T-helper 2 cell treated with Interferon-gamma antibody and Interleukin-4, amounts not matched to agents 5 μg/mL and 100 μg/mL, for 36 hours (primary cell): Measurements from ENCODE around the gene LRRC46.

Experiments
- DNase-seq: peaks from one replicate; pipeline ENCODE4 v3.0.0; 2021; ENCODE audit warnings: low spot score
- H3K27ac Mint-ChIP-seq: one replicate; pipeline ENCODE4 v1.8.0; 2021; ENCODE audit warnings: mild to moderate bottlenecking, mixed read lengths
- H3K27me3 Mint-ChIP-seq: one replicate; pipeline ENCODE4 v1.8.0; 2021; ENCODE audit warnings: low read depth, mixed read lengths
- H3K36me3 Mint-ChIP-seq: one replicate; pipeline ENCODE4 v1.8.0; 2021; ENCODE audit warnings: low read depth, mixed read lengths
- H3K4me1 Mint-ChIP-seq: one replicate; pipeline ENCODE4 v1.8.0; 2021; ENCODE audit warnings: low read depth, mixed read lengths
- H3K4me3 Mint-ChIP-seq: one replicate; pipeline ENCODE4 v1.8.0; 2022; ENCODE audit warnings: mild to moderate bottlenecking, moderate library complexity, mixed read lengths
- H3K9me3 Mint-ChIP-seq: one replicate; pipeline ENCODE4 v1.8.0; 2021; ENCODE audit warnings: mixed read lengths

The LRRC46 gene

DNA sequence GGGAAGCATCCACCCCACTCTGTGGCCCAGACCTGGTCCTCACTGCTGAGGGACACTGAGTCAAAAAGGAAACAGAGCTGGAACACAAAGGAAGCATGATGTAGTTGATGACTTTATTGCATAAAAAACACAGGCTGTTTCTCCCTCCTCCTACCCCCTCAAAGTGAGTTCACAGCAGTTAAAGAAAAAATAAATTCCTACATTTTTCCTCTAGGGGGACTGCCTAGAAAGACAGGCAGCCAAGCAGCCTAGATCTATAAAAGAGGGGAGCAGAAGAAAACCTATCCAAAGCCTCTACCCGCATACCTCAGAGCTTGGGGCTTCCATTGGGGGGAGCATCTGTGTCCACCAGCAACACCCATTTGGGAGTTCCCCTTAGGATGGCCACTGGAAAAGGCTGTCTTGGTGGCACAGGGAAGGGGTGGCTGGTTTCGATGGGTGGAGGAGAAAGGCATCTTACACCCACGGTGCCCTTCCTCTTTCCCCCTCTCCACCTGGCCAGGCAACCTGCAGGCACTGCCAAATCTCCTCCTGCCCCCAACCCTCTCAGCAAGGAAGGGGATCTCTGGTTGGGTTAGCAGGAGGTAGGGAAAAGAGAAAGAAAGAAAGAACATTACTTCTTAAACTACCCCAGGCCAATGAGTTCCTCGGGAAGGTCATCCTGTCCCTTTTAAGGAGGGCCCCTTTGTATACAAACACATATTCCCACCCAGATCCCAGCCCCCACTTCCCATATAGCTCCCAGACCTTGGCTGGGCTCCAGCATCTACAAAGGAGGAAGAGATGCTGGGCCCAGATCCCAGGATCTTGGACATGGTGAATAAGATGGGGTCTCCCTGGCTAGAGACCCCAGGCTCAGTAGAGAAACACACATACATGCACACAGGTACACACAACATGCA lies 13.6 kb downstream of the LRRC46 start:
- no peaks in the 10 kb centered on the region for H3K36me3 Mint-ChIP-seq
- no peak for DNase-seq
- H3K4me3 Mint-ChIP-seq = no peak overlapping the region
- H3K9me3 Mint-ChIP-seq = no peaks in the 10 kb centered on the region
- H3K27ac Mint-ChIP-seq = no peak overlapping the region
- peaks cover 18% of the 10 kb centered on the region for H3K4me1 Mint-ChIP-seq
- H3K27me3 Mint-ChIP-seq = peaks cover 51% of the 10 kb centered on the region

DNA sequence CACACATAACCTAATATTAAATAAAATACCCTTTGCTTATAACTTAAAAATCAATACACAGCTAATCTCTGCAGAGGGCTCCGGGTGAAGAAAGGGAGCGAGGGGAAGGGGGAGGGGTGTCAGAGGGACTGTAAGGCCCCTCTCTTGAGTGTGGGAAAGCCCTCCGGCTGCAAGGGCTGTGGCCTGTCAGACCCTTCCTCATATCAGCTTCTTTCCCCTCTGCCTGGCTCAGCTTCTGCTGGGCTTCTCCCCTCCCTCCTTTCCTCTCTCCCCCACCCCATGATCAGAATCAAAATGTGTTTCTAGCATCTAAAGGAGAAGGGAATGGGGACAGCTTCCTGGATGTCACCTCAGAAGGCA lies 14.2 kb downstream of the LRRC46 start:
- H3K4me1 Mint-ChIP-seq = peaks cover 13% of the 10 kb centered on the region
- no peak overlapping the region for H3K27ac Mint-ChIP-seq
- no peaks in the 10 kb centered on the region for H3K9me3 Mint-ChIP-seq
- no peak for DNase-seq
- H3K4me3 Mint-ChIP-seq = no peak overlapping the region
- H3K27me3 Mint-ChIP-seq = peaks cover 57% of the 10 kb centered on the region
- H3K36me3 Mint-ChIP-seq = no peaks in the 10 kb centered on the region

DNA sequence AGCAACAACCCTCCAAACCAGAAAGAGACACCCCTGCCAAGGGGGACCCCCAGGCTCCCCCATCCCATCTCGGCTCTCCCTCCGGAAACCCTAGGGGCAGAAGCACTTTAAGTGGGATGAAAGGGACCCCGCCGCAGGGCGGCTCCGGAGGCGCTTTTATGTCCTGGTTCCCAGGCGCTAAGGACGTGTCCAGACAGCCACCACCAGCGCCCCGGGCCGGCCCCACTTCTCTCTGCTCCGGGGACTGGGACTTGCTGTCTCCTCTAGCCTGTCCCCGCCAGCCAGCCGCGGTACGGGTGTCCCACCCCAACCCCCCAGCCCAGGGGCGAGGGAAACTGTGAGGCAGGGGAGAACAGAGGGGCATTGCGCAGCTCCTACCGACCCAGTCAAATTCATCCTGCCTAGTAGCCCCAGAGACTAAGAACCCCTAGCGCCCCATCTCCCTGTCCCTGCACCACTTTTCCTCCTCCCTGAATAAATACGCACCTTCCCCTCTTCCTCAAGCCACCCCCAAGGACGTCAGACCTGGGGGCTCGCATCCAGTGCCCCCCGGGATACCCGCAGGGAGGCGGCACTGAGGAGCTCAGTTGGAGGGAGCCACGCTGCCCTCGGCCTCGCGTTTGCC lies 15.4 kb downstream of the LRRC46 start:
- Mint-ChIP-seq H3K27me3 (peaks cover 62% of the 10 kb centered on the region), H3K4me1 (peaks cover 8% of the 10 kb centered on the region), H3K36me3 (no peaks in the 10 kb centered on the region), H3K4me3 (no peak overlapping the region), H3K27ac (no peak overlapping the region), H3K9me3 (no peaks in the 10 kb centered on the region)
- DNase-seq = no peak

DNA sequence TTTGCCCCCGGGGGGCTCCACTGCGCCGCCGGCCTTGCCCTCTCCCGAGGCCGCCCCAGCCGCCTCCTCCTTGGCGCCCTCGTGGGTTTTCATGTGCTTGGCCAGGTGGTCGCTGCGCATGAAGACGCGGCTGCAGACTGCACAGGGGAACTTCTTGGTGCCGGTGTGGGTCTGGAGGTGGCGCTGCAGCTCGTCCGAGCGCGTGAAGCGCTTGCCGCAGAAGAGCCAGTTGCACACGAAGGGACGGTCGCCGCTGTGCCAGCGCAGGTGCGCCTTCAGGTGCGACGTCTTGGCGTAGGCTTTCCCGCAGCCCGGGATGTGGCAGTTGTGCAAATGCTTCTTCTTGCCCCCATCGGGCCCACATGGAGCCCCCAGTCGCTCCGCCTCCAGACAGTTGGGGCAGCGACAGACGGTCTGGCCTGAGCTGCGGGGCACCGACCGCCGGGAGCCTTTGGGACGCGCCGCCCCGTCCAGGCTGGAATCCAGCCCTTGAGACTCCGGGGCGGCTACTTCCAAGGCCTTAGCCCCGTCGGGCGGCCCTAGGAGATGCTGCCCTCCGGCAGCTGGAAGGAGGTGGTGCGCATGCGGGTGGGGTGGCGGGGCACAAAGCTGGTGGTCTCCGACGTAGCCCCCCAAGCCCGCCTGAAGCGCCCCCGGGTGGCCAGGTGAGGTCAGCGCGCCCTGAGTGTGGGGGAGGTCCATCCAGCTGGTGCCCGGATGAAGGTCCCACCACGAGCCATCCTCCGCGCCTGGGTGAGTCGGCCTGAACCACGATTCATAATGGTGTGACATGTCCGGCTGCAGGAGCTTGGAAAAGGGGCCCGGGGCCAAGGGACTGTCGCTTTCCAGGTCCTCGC lies 16.1 kb downstream of the LRRC46 start:
- no peak overlapping the region for H3K4me3 Mint-ChIP-seq
- peaks cover 10% of the 10 kb centered on the region for H3K4me1 Mint-ChIP-seq
- H3K9me3 Mint-ChIP-seq = no peaks in the 10 kb centered on the region
- DNase-seq = no peak
- H3K27ac Mint-ChIP-seq = no peak overlapping the region
- H3K36me3 Mint-ChIP-seq = no peaks in the 10 kb centered on the region
- peaks cover 70% of the 10 kb centered on the region for H3K27me3 Mint-ChIP-seq

DNA sequence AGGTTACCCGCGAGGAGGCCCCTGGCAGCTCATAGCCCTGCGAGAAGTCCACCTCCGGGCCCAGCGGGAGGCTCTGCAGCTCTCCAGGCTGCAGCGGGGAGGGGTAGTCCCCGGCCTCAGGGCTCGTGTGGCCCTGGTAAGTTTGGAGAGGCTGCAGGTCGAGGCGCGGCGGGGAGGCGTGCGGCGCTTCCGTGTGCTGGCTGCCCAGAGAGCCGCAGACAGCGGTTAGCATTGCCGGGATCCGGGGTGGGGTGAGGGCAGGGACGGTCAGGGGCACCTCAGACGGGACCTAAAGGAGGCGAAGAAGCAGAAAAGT lies 16.7 kb downstream of the LRRC46 start:
- no peak for DNase-seq
- no peaks in the 10 kb centered on the region for H3K36me3 Mint-ChIP-seq
- H3K4me3 Mint-ChIP-seq = no peak overlapping the region
- H3K27ac Mint-ChIP-seq = no peak overlapping the region
- H3K9me3 Mint-ChIP-seq = no peaks in the 10 kb centered on the region
- peaks cover 9% of the 10 kb centered on the region for H3K4me1 Mint-ChIP-seq
- H3K27me3 Mint-ChIP-seq = peaks cover 75% of the 10 kb centered on the region

DNA sequence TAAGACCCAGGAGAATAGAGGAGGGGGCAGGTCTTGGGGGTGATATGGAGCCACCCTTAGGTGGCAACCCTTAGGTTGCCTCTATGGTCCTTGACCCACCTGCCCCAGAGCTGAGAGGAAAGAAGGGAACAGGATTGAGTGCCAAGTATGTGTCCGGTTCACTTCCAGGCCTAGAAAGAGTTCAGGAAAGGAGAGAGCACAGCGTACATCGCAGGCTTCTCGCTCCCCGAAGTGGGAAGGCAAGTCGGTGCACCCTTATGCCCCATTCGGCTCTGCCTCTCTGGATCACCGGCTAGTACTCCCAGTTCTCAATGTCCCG lies 18.9 kb downstream of the LRRC46 start:
- no peaks in the 10 kb centered on the region for H3K36me3 Mint-ChIP-seq
- H3K27me3 Mint-ChIP-seq = peaks cover 87% of the 10 kb centered on the region
- peak overlapping the region; percentile 47 for H3K4me3 Mint-ChIP-seq
- H3K9me3 Mint-ChIP-seq = no peaks in the 10 kb centered on the region
- no peak for DNase-seq
- H3K27ac Mint-ChIP-seq = no peak overlapping the region
- peaks cover 8% of the 10 kb centered on the region for H3K4me1 Mint-ChIP-seq

DNA sequence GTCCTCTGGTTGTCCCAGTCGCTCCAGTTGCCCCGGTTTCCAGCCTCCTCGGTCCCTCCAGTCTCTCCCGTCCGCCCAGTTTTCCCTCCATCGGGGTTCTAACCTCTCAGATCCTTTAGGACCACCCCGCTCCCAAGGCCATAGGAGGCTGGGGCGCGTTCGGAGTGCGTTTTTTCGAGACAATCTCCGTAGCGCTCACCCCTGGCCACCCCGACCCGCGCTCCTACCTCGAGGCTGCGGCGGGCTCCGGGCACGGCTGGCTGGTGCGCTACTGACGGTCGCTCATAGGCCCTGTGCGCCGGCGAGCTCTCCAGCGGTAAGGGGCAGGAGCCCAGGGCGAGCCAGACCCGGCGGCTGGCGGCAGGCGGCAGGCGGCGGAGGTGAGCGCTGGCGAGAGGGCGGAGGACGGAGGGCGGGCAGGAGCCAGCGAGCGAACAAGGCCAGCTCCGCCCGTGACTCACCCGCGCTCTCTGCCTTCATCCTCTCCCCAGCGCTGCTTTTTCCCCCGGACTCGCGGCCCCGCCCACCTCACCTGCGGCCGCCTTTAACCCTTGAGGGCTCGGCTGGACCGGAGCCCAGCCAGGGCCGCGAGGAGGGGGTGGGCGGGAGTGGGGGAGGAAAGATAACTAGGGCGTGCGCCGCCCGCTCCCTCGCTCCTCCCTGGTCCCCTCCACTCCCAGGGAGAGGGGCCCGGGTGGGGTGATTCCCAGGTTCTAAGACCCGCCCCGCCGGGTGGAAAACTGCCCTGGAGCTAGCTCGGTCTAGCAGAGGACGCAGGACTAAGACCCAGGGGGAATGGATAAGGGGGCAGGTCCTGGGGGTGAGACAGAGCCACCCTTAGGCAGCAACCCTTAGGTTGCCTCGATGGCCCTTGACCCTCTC lies 19.5 kb downstream of the LRRC46 start, which contains the start of gene SP6:
Gene SP6 (minus strand): TSS at position 472 of the 882 bp plus-strand sequence. CDS start 2,734 bp downstream, outside the sequence.
- peaks cover 87% of the 10 kb centered on the region for H3K27me3 Mint-ChIP-seq
- peak; percentile 65 for DNase-seq
- no peaks in the 10 kb centered on the region for H3K36me3 Mint-ChIP-seq
- peak within 1 kb of the TSS; percentile 47 for H3K4me3 Mint-ChIP-seq
- H3K27ac Mint-ChIP-seq = no peak within 1 kb of the TSS
- H3K4me1 Mint-ChIP-seq = peaks cover 8% of the 10 kb centered on the region
- no peaks in the 10 kb centered on the region for H3K9me3 Mint-ChIP-seq

DNA sequence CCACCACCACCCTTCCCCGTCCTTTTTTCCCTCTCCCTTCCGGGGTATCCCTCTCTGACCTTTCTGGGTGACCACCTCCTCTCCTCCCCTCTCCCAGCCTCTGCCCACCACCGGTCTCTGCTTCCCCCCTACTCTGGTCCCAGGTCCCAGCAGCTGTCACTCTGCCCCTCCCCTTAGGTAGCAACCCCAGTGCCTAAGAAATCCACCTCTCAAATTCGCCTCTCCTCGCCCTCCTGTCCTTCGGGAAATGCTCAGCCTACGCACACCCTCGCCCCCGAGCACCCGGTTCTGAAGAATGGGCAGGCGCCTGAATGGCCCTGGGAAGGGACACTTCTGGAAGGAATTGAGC lies 20.3 kb downstream of the LRRC46 start:
- Mint-ChIP-seq H3K36me3 (no peaks in the 10 kb centered on the region), H3K27me3 (peaks cover 87% of the 10 kb centered on the region), H3K9me3 (no peaks in the 10 kb centered on the region), H3K4me3 (peak overlapping the region; percentile 2), H3K4me1 (peaks cover 8% of the 10 kb centered on the region), H3K27ac (no peak overlapping the region)
- no peak for DNase-seq

DNA sequence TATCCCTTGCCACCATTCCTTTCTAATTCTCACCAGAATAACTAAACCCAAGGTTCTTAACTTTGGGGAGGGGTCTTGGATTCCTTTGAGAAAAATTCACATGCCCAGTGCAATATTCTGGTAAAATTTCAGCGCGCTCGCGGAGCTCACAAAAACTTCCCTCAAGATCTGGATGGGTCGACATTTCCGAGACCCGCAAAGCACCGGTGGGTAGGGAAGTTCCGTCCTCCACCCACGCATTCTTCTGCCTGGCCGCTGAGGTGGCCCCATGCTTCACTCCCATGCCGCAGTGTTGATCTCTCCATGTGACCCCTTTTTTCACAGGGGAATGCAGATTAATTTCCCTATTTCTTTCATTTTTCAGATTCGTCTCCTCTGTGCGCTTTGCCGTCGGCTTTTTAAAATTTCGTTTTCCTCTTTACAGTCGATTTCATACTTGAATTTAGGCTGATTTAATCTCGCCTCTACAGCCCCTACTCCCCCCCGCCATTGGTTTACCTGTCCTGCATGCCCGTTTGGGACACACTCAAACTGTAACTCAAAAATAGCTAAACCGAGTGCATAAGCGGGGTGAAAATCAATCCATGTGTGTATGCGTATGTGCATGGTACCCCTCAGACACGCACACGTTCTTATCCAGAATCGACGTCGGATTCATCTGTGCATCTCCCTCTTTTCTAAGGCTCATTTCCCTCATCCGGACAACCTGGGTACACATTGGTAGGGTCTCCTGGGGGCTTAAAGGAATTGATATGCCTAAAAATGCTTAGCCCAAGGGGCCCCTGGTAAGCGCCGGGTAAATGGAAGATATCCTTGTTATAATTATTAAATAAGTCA lies 20.9 kb downstream of the LRRC46 start:
- H3K36me3 Mint-ChIP-seq = no peaks in the 10 kb centered on the region
- peaks cover 85% of the 10 kb centered on the region for H3K27me3 Mint-ChIP-seq
- peak overlapping the region; percentile 2 for H3K4me3 Mint-ChIP-seq

DNA sequence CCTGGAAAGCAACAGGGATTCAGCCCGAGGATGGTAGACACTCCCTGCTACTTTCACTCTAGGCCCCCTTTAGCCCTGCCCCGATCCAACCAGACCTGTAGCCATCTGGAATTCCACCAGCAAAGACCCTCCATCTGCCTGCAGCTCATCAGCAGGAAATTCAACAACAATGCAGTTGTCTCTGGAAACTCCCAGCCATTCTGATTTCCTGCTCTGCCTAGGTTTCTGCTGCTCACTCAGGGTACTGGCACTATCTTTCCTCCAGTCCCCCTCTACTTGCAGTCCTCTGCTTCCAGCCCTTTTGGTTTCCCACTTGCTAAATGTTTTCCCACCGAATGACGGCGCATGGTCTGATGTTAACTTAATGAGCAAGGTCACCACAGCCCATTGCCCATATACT lies 22.1 kb downstream of the LRRC46 start:
- H3K36me3 Mint-ChIP-seq = no peaks in the 10 kb centered on the region
- peaks cover 85% of the 10 kb centered on the region for H3K27me3 Mint-ChIP-seq
- H3K27ac Mint-ChIP-seq = no peak overlapping the region
- H3K4me1 Mint-ChIP-seq = peaks cover 8% of the 10 kb centered on the region
- no peak overlapping the region for H3K4me3 Mint-ChIP-seq
- no peaks in the 10 kb centered on the region for H3K9me3 Mint-ChIP-seq
- no peak for DNase-seq

More for the DNA sequence above, 20.9 kb downstream of the LRRC46 start:
- H3K4me1 Mint-ChIP-seq = peaks cover 8% of the 10 kb centered on the region
- no peak overlapping the region for H3K27ac Mint-ChIP-seq
- H3K9me3 Mint-ChIP-seq = no peaks in the 10 kb centered on the region
- DNase-seq = peak; percentile 20

DNA sequence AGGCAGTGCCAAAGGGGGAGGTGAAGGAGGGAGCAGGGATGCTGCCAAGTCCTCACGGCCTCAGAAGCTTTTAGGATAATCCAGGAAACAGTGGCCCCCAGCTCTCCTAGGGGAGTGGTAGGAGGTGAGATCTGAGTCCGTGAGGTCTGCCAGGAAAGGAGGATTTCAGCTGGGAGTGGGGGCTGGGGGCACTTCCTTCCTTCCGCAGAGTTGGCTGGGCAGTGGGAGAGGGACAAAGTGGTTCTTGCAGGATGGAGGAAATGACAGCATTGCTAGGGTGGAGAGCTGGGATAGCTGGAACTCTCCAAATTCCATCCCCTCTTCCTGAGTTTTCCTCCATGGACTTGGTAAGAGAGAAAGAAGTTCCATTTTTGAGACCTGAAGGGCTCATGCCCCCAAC lies 24.3 kb downstream of the LRRC46 start:
- Mint-ChIP-seq H3K4me1 (peaks cover 8% of the 10 kb centered on the region), H3K4me3 (no peak overlapping the region), H3K27me3 (peaks cover 74% of the 10 kb centered on the region), H3K27ac (no peak overlapping the region), H3K36me3 (no peaks in the 10 kb centered on the region), H3K9me3 (no peaks in the 10 kb centered on the region)
- DNase-seq = no peak

DNA sequence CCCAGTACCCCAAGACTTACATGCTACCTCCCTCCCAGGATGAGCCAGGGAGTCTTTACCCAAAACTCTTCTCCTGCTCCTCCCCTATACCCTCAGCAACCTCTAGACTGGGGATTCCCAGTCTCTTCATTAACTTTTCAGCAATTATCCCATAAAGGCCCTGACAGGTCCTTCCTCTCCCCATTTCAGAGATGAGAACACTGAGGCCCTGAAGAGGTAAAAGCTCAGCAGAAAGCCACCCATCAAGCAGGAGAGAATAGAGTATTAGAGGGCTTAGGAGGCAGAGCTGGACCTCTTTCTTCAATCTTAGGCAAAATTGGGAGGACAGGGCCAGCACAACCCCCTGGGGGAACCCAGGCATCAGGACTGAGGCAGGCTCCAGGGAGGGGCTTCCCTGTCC lies 25.4 kb downstream of the LRRC46 start:
- Mint-ChIP-seq H3K27me3 (peaks cover 69% of the 10 kb centered on the region), H3K4me1 (peaks cover 6% of the 10 kb centered on the region), H3K4me3 (no peak overlapping the region), H3K36me3 (no peaks in the 10 kb centered on the region), H3K27ac (no peak overlapping the region), H3K9me3 (no peaks in the 10 kb centered on the region)
- DNase-seq = no peak
